HepG2 (cell line): Measurements from ENCODE around the gene TCAIM. TPM values are rescaled to one million over a fixed set of nuclear protein-coding genes. Genes with fewer than 3 reads are reported as not detected.

Source experiments
- ATF3 ChIP-seq: sonication (generic); formaldehyde crosslinking; IDR thresholded peaks from 2 replicates; pipeline ENCODE4 v1.4.0; 2020; ENCODE audit warnings: missing genetic modification reagents
- CHCHD3 ChIP-seq: sonication (generic); formaldehyde crosslinking; IDR thresholded peaks from 2 replicates; pipeline ENCODE4 v1.8.0; 2022; ENCODE audit warnings: mild to moderate bottlenecking, missing genetic modification reagents, moderate library complexity
- GATA4 ChIP-seq: sonication (generic); IDR thresholded peaks from 2 replicates; pipeline ENCODE4 v1.6.1; 2016; ENCODE audit warnings: antibody characterized with exemption, low read depth, borderline replicate concordance
- HMG20A ChIP-seq: IDR thresholded peaks from 2 replicates; pipeline ENCODE4 v1.6.1; 2016; ENCODE audit warnings: borderline replicate concordance
- MAX ChIP-seq: IDR thresholded peaks from 2 replicates; pipeline ENCODE4 v1.6.1; 2012; ENCODE audit warnings: inconsistent platforms
- MAZ ChIP-seq, 2 experiments: sonication (generic) in 1 of 2; formaldehyde crosslinking in 1 of 2; IDR thresholded peaks; 2 replicates each; pipeline versions ENCODE4 v1.5.0 to v1.6.1; 2012 to 2020; ENCODE audit warnings: low read depth in 2 of 2, mild to moderate bottlenecking in 2 of 2, borderline replicate concordance in 1 of 2, improper control_type of control experiment in 1 of 2, low read length in 1 of 2, missing genetic modification reagents in 1 of 2, moderate library complexity in 1 of 2
- MTF2 ChIP-seq: sonication (generic); formaldehyde crosslinking; IDR thresholded peaks from 2 replicates; pipeline ENCODE4 v1.5.0; 2020; ENCODE audit warnings: missing genetic modification reagents, borderline replicate concordance
- PAXIP1 ChIP-seq: sonication (generic); formaldehyde crosslinking; conservative IDR thresholded peaks from 2 replicates; pipeline ENCODE4 v1.4.0; 2020; ENCODE audit warnings: mild to moderate bottlenecking, missing genetic modification reagents, moderate library complexity
- PCBP1 ChIP-seq: fragments of 200-400 bp; formaldehyde crosslinking; IDR thresholded peaks from 2 replicates; pipeline ENCODE4 v1.6.1; 2017; ENCODE audit warnings: mild to moderate bottlenecking, low read depth, low read length, borderline replicate concordance
- SETDB1 ChIP-seq: sonication (generic); formaldehyde crosslinking; IDR thresholded peaks from 2 replicates; pipeline ENCODE4 v1.5.1; 2020; ENCODE audit warnings: missing genetic modification reagents, mild to moderate bottlenecking, borderline replicate concordance
- SRSF1 ChIP-seq: fragments of 200-400 bp; formaldehyde crosslinking; optimal IDR thresholded peaks from 2 replicates; pipeline ENCODE3; 2017; ENCODE audit warnings: mild to moderate bottlenecking, low read depth, low read length, moderate library complexity
- TERF1 ChIP-seq: sonication (generic); formaldehyde crosslinking; IDR thresholded peaks from 2 replicates; pipeline ENCODE4 v1.8.0; 2022; ENCODE audit warnings: mild to moderate bottlenecking, missing genetic modification reagents, moderate library complexity
- XBP1 ChIP-seq: sonication (generic); formaldehyde crosslinking; IDR thresholded peaks from 2 replicates; pipeline ENCODE4 v1.5.0; 2020; ENCODE audit warnings: missing genetic modification reagents
- ZNF101 ChIP-seq: sonication (generic); formaldehyde crosslinking; IDR thresholded peaks from 2 replicates; pipeline ENCODE4 v1.4.0; 2020; ENCODE audit warnings: mild to moderate bottlenecking, low read depth, missing genetic modification reagents, borderline replicate concordance
- ZNF232 ChIP-seq: sonication (generic); formaldehyde crosslinking; IDR thresholded peaks from 2 replicates; pipeline ENCODE4 v1.4.0; 2020; ENCODE audit warnings: missing genetic modification reagents, borderline replicate concordance
- ZNF335 ChIP-seq: sonication (generic); formaldehyde crosslinking; IDR thresholded peaks from 2 replicates; pipeline ENCODE4 v1.4.0; 2020; ENCODE audit warnings: missing genetic modification reagents
- ZNF343 ChIP-seq: sonication (generic); formaldehyde crosslinking; IDR thresholded peaks from 2 replicates; pipeline ENCODE4 v1.4.0; 2020; ENCODE audit warnings: mild to moderate bottlenecking, missing genetic modification reagents
- ZNF761 ChIP-seq: sonication (generic); formaldehyde crosslinking; conservative IDR thresholded peaks from 2 replicates; pipeline ENCODE4 v1.4.0; 2020; ENCODE audit warnings: mild to moderate bottlenecking, missing genetic modification reagents
- ZNF891 ChIP-seq: sonication (generic); formaldehyde crosslinking; IDR thresholded peaks from 2 replicates; pipeline ENCODE4 v1.5.0; 2020; ENCODE audit warnings: mild to moderate bottlenecking, missing genetic modification reagents
- polyA plus RNA-seq, 8 experiments: library from polyadenylated mRNA; depleted of rRNA in 3 of 8; stranded (reverse) in 7 of 8; unstranded in 1 of 8; fragments of >200 nt; fragmentation: Illumina TruSeq in 4 of 8; extraction: Trizol in 4 of 8; gene quantifications; 2 replicates each; pipeline versions ENCODE4 v1.2.1 to v1.2.3, GENCODE V29; 2011 to 2016; ENCODE audit warnings: low read depth in 4 of 8, missing spikeins in 1 of 8, mixed read lengths in 1 of 8; ENCODE audit not compliant: insufficient read depth in 1 of 8
- total RNA-seq, 5 experiments: library from RNA; depleted of rRNA; stranded (reverse); fragments of >200 nt; fragmentation: Illumina TruSeq; extraction: Trizol; gene quantifications; 2 replicates each; pipeline ENCODE4 v1.2.3, GENCODE V29; 2016; ENCODE audit warnings: low read depth in 1 of 5
- TF ChIP-seq, protein P1 (sequence below): sonication (generic); formaldehyde crosslinking; IDR thresholded peaks from 2 replicates; pipeline ENCODE4 v1.8.1; 2023; ENCODE audit warnings: missing genetic modification reagents, mild to moderate bottlenecking, borderline replicate concordance
- TF ChIP-seq, protein P2 (sequence below): sonication (generic); formaldehyde crosslinking; IDR thresholded peaks from 2 replicates; pipeline ENCODE4 v1.4.0; 2020; ENCODE audit warnings: missing genetic modification reagents, low read depth, mild to moderate bottlenecking, borderline replicate concordance

Gene TCAIM
- total and polyA plus RNA-seq, 2 of the 13 experiments (the other 11 are each of a cell fraction or from before 2014, with no cell fraction given), result 16.9 to 22.6 TPM

GRCh38 chr3:44439499-44440295 is 101.1 kb downstream of the TCAIM start (continued):
- TF ChIP-seq, protein P1, sequence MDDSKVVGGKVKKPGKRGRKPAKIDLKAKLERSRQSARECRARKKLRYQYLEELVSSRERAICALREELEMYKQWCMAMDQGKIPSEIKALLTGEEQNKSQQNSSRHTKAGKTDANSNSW, result no peak
- TF ChIP-seq MAX, result peak; percentile 85
- no peak for TF ChIP-seq SRSF1
- no peak for TF ChIP-seq ZNF335
- no peak for TF ChIP-seq ZNF101 (CRISPR knock-in tag)
- TF ChIP-seq CHCHD3 (CRISPR knock-in tag), result no peak
- TF ChIP-seq, protein P2, sequence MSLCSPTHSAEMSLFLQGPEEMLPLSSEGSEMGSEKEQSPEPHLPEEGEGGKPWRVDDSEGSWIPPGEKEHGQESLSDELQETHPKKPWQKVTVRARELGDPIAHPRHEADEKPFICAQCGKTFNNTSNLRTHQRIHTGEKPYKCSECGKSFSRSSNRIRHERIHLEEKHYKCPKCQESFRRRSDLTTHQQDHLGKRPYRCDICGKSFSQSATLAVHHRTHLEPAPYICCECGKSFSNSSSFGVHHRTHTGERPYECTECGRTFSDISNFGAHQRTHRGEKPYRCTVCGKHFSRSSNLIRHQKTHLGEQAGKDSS (CRISPR knock-in tag), result 0 out of 2 replicates have a peak, but pooled peaks have one; percentile 26
- peak; percentile 77; the same call in 1 of the 2 replicates for TF ChIP-seq GATA4
- TF ChIP-seq PCBP1, result no peak
- TF ChIP-seq MTF2 (CRISPR knock-in tag), result 0 out of 2 replicates have a peak, but pooled peaks have one; percentile 41
- TF ChIP-seq PAXIP1 (CRISPR knock-in tag), result peak; percentile 98
- TF ChIP-seq SETDB1 (CRISPR knock-in tag), result no peak
- TF ChIP-seq TERF1 (CRISPR knock-in tag), result no peak
- no peak for TF ChIP-seq ZNF761
- TF ChIP-seq HMG20A (CRISPR knock-in tag), result peak; percentile 81
- TF ChIP-seq XBP1 (CRISPR knock-in tag), result no peak
- TF ChIP-seq ZNF343 (CRISPR knock-in tag), result no peak
- 0 out of 2 replicates have a peak, but pooled peaks have one; percentile 40 for TF ChIP-seq ZNF891 (CRISPR knock-in tag)
- peak; percentile 67; the same call in 1 of the 2 replicates for TF ChIP-seq MAZ (IDR thresholded peaks at IDR 0.05; ENCODE audit: borderline replicate concordance, low read depth, low read length)
- peak; percentile 82 for TF ChIP-seq MAZ (CRISPR knock-in tag; IDR thresholded peaks at IDR 0.05; ENCODE audit: low read depth)
- peak; percentile 43; the same call in 1 of the 2 replicates for TF ChIP-seq ATF3 (CRISPR knock-in tag)
- TF ChIP-seq ZNF232 (CRISPR knock-in tag), result peak; percentile 82; the same call in 1 of the 2 replicates
